ENCODE data around the gene MRPS10.

MRPS10 gene

DNA sequence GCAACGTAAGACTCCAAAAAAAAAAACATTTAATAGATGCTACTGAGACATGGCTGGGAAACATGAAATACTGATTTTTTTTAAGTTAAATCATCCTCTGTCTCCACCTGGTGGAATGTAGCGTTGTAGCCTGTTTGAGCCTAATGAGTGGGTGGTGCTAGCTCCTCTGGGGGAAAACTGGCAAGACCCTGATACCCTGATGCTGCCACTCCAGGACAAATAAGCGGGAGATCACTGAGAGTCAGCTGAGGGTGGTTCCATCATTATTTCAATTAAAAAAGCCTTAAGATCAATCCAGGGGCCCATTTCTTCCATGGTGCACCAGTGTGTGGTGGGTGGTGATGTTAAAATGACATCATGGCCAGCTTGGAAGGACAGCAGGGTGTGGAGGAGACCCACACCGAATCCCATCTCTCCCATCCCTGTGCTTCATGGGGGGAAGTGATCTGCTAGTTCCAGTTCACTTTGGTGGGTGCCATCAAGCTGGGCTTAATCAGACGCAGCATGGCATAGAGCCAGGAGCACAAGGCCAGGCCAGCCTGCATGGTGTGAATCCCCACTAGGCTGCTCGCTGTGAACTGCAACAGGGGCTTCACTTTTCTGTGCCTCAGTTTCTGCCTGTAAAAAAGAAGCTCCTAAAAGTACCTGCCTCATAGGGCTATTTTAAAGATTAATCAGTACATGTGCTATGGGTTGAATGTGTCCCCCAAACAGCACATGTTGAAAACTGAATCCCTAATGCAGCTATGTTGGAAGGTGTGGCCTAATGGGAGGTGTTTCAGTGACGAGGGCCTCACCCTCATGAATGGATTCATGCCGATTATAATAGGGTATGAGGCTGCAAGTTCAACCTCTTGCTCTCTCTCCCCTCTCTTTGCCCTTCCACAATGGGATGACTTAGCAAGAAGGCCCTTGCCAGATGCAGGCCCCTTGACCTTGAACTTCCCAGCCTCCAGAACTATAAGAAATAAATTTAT is 13.0 kb upstream of the MRPS10 start:
- no peak for TF ChIP-seq JUND (IDR thresholded peaks at IDR 0.05; ENCODE audit: low read depth)
- DNase-seq (ENCODE audit: low read depth in 1 of 2, low spot score in 1 of 2) = peak in 1 of 2 experiments; percentile 59
- in situ Hi-C loops (cut with HindIII; ENCODE audit: low pct_unique_long_range_greater_than_20kb, low sequenced_read_pairs) = no loop called here

GRCh38 chr6:42229506-42230119 is 12.0 kb upstream of the MRPS10 start:
- TF ChIP-seq JUND (IDR thresholded peaks at IDR 0.05; ENCODE audit: low read depth) = no peak
- in situ Hi-C loops (cut with HindIII; ENCODE audit: low pct_unique_long_range_greater_than_20kb, low sequenced_read_pairs) = no loop called here
- DNase-seq (ENCODE audit: low read depth in 1 of 2, low spot score in 1 of 2) = no peak

- in situ Hi-C loops (cut with HindIII; ENCODE audit: low pct_unique_long_range_greater_than_20kb, low sequenced_read_pairs) = no loop called here
- no peak for TF ChIP-seq JUND (IDR thresholded peaks at IDR 0.05; ENCODE audit: low read depth)
- DNase-seq (ENCODE audit: low read depth in 1 of 2, low spot score in 1 of 2) = no peak
Measured at GRCh38 chr6:42228305-42228704, 10.6 kb upstream of the MRPS10 start.

GRCh38 chr6:42227173-42227850 is 9.7 kb upstream of the MRPS10 start:
- peak; percentile 62; the same call in 1 of the 2 replicates for TF ChIP-seq JUND (IDR thresholded peaks at IDR 0.05; ENCODE audit: low read depth)
- in situ Hi-C loops (cut with HindIII; ENCODE audit: low pct_unique_long_range_greater_than_20kb, low sequenced_read_pairs) = no loop called here
- DNase-seq (ENCODE audit: low read depth in 1 of 2, low spot score in 1 of 2) = peak; percentile 58 to 98

GRCh38 chr6:42226645-42227143 is 9.0 kb upstream of the MRPS10 start:
- peak in 1 of 2 experiments; percentile 99 for DNase-seq (ENCODE audit: low read depth in 1 of 2, low spot score in 1 of 2)
- in situ Hi-C loops (cut with HindIII; ENCODE audit: low pct_unique_long_range_greater_than_20kb, low sequenced_read_pairs) = no loop called here
- TF ChIP-seq JUND (IDR thresholded peaks at IDR 0.05; ENCODE audit: low read depth) = peak; percentile 89

DNA sequence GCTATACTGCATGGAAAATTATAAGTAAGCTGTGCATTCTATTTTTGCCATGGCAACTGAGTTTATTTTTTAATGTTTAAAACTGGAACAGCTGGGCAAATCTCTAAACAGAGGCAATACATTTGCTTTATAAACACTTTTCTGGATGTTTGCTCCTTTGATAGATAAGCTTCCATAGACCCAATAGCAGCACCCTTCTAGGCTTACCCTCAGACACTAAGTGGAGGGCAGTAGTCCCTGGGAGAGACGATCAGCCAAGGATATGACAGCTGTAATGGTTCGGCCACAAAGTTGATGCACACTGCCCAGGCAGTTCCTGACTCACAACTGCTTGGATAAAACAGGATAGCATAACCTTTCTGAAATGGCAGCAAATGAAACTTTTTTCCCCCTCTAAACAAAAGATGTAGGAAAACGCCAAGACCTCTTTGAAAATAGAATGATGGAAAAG is 8.5 kb upstream of the MRPS10 start:
- in situ Hi-C loops (cut with HindIII; ENCODE audit: low pct_unique_long_range_greater_than_20kb, low sequenced_read_pairs) = no loop called here
- no peak for DNase-seq (ENCODE audit: low read depth in 1 of 2, low spot score in 1 of 2)
- no peak for TF ChIP-seq JUND (IDR thresholded peaks at IDR 0.05; ENCODE audit: low read depth)

DNA sequence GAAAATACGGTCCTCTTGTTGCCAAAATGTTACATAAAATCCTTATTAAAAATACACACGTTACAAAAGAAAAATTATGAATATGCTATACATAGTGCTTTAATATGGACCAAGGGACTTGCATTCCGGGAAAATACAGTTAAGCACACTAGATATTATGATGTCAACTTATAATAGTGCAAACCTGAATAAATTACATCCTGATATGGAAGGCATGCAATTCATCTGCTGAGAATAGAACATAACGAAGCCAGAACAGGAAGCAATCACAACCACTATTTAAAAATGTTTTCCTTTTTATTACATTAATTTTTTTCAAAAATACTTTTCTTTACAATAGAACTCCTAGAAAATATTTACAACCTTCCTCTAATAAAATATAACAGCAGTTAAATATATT is 7.8 kb upstream of the MRPS10 start:
- in situ Hi-C loops (cut with HindIII; ENCODE audit: low pct_unique_long_range_greater_than_20kb, low sequenced_read_pairs) = no loop called here
- TF ChIP-seq JUND (IDR thresholded peaks at IDR 0.05; ENCODE audit: low read depth) = no peak

DNA sequence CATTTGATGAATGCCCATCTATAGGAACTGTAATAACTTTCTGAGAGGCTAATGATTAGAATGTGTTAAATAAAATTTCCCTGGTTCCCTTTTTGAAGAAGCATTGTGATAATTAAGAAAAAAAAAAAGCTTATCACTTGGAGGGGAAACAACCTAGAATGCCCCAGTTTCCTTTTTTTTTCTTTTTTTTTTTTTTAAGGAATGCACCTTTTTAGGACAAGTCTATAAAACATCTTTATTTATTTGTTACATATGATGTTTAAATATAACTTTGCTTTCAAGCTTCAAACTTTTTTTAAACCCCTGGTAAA is 7.3 kb upstream of the MRPS10 start:
- no peak for TF ChIP-seq JUND (IDR thresholded peaks at IDR 0.05; ENCODE audit: low read depth)
- in situ Hi-C loops (cut with HindIII; ENCODE audit: low pct_unique_long_range_greater_than_20kb, low sequenced_read_pairs) = no loop called here

More for the DNA sequence above, 7.8 kb upstream of the MRPS10 start:
- DNase-seq (ENCODE audit: low read depth in 1 of 2, low spot score in 1 of 2) = no peak

GRCh38 chr6:42224222-42225028 is 6.8 kb upstream of the MRPS10 start:
- TF ChIP-seq JUND (IDR thresholded peaks at IDR 0.05; ENCODE audit: low read depth) = no peak
- in situ Hi-C loops (cut with HindIII; ENCODE audit: low pct_unique_long_range_greater_than_20kb, low sequenced_read_pairs) = no loop called here
- peak in 1 of 2 experiments; percentile 85 for DNase-seq (ENCODE audit: low read depth in 1 of 2, low spot score in 1 of 2)

More for the DNA sequence above, 7.3 kb upstream of the MRPS10 start:
- no peak for DNase-seq (ENCODE audit: low read depth in 1 of 2, low spot score in 1 of 2)

DNA sequence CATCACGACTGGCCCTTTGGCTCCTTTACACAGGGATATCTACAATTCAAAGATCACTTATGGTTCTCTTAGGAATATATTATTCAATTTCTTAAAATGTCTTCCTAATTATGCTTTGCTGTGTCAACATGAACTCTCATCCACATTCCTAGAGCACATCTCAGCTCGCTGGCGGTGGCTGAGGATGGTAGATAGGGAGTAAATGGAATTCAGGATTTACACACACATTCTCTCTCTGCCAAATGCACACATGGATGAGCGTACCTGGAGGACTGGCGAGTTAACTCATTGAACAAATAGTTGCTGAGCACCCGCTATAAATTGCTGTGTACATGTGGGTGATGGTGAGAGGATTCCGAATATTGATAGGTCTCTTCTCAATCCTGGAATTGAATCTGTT is 4.8 kb upstream of the MRPS10 start:
- DNase-seq (ENCODE audit: low read depth in 1 of 2, low spot score in 1 of 2) = peak in 1 of 2 experiments; percentile 77
- TF ChIP-seq JUND (IDR thresholded peaks at IDR 0.05; ENCODE audit: low read depth) = no peak
- in situ Hi-C loops (cut with HindIII; ENCODE audit: low pct_unique_long_range_greater_than_20kb, low sequenced_read_pairs) = no loop called here

DNA sequence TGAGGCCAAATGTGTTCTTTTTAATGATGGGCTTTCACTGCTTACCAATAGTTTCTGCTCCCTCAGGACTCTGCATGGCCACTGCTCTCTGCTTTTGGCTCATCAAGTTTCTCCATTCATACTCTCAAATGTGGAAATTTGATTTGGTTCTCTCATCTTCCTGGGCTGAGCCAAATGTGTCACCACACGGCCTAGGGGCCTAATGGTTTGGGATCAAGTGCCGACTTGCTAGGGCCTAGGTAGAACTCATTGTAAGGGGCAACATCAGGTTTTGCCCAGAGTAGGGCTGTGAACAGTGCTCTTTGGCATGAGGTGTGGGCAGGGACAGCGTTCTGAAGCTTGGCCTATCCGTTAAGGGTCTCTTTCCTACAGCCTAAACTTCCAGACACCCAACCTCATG is 3.9 kb upstream of the MRPS10 start:
- DNase-seq (ENCODE audit: low read depth in 1 of 2, low spot score in 1 of 2) = no peak
- no peak for TF ChIP-seq JUND (IDR thresholded peaks at IDR 0.05; ENCODE audit: low read depth)
- in situ Hi-C loops (cut with HindIII; ENCODE audit: low pct_unique_long_range_greater_than_20kb, low sequenced_read_pairs) = no loop called here

DNA sequence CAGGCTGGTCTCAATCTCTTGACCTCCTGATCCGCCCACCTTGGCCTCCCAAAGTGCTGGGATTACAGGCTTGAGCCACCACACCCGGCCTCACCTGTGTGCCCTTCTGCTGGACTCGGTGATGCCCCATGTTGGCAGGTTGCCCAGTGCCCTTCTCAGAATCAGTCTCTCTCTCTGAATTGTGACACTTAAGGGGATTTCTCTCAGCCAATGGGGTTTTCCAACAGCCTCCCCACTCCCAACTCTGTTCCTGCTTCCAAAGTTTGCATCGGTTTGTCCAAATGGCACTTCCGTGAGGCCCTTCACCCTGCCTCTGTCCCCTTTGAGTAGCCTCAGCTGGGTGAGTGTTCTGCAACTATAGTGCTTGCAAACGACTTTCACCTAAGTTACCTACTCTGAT is 3.1 kb upstream of the MRPS10 start:
- in situ Hi-C loops (cut with HindIII; ENCODE audit: low pct_unique_long_range_greater_than_20kb, low sequenced_read_pairs) = no loop called here
- no peak for TF ChIP-seq JUND (IDR thresholded peaks at IDR 0.05; ENCODE audit: low read depth)
- DNase-seq (ENCODE audit: low read depth in 1 of 2, low spot score in 1 of 2) = no peak
